SK-N-SH (cell line): ENCODE results near the gene CEP295NL. TPM values are rescaled to one million over a fixed set of nuclear protein-coding genes. Genes with fewer than 3 reads are reported as not detected.

ENCODE experiments used
- CTCF ChIA-PET: fragments of 300-600, 350-600 bp; formaldehyde crosslinking; extraction: SDS; loops from one replicate; lab custom pipeline; 2021; lab: Yijun Ruan, JAX
- POLR2A ChIA-PET: fragments of 350-600 bp; sonication (Branson Sonifier 250); formaldehyde crosslinking; extraction: SDS; loops from one replicate; lab custom pipeline; 2020; ENCODE audit warnings: antibody characterized with exemption, inconsistent platforms; lab: Yijun Ruan, JAX
- DNase-seq: peaks from one replicate; pipeline ENCODE4 v3.0.0; 2012
- H2AFZ ChIP-seq: fragments of 200-600 bp; sonication (generic); 2 replicates; pipeline ENCODE4 v1.8.1; 2016; ENCODE audit warnings: antibody characterized with exemption, mild to moderate bottlenecking, low read depth
- H3F3A ChIP-seq: fragments of 200-600 bp; sonication (generic); replicated peaks from 2 replicates; pipeline ENCODE3; 2016; ENCODE audit warnings: antibody characterized with exemption, mild to moderate bottlenecking; ENCODE audit not compliant: insufficient read depth
- H3K27ac ChIP-seq, 2 experiments: fragments of 200-500 bp in 1 of 2; fragments of 200-600 bp in 1 of 2; sonication (Bioruptor generic) in 1 of 2; sonication (generic), shearing (Covaris generic) in 1 of 2; 2 replicates each; pipeline versions ENCODE4 v1.5.1 to v1.6.1; 2014 to 2016; ENCODE audit warnings: low read depth in 2 of 2, inconsistent platforms in 1 of 2, low read length in 1 of 2, mild to moderate bottlenecking in 1 of 2, mixed read lengths in 1 of 2
- H3K27me3 ChIP-seq: fragments of 200-600 bp; sonication (generic), shearing (Covaris generic); 2 replicates; pipeline ENCODE4 v1.6.1; 2016; ENCODE audit warnings: mixed run types; ENCODE audit not compliant: insufficient read depth
- H3K36me3 ChIP-seq, 2 experiments: fragments of 200-500 bp in 1 of 2; fragments of 200-600 bp in 1 of 2; sonication (Bioruptor generic) in 1 of 2; sonication (generic) in 1 of 2; replicated peaks in 1 of 2; 2 replicates each; pipeline versions ENCODE3 to v1.5.1; 2014 to 2016; ENCODE audit warnings: low read length in 1 of 2, mild to moderate bottlenecking in 1 of 2; ENCODE audit not compliant: insufficient read depth in 2 of 2, control insufficient read depth in 1 of 2
- H3K4me1 ChIP-seq, 2 experiments: fragments of 200-500 bp in 1 of 2; fragments of 200-600 bp in 1 of 2; sonication (Bioruptor generic) in 1 of 2; sonication (generic), shearing (Covaris generic) in 1 of 2; 2 replicates each; pipeline versions ENCODE4 v1.5.1 to v1.6.1; 2014 to 2016; ENCODE audit warnings: low read depth in 1 of 2, low read length in 1 of 2, mixed run types in 1 of 2; ENCODE audit not compliant: insufficient read depth in 2 of 2, control insufficient read depth in 1 of 2
- H3K4me2 ChIP-seq: fragments of 200-600 bp; sonication (generic), shearing (Covaris generic); 2 replicates; pipeline ENCODE4 v1.6.1; 2017; ENCODE audit warnings: mixed run types
- H3K4me3 ChIP-seq, 2 experiments: fragments of 200-500 bp in 1 of 2; fragments of 200-600 bp in 1 of 2; sonication (Bioruptor generic) in 1 of 2; sonication (generic), shearing (Covaris generic) in 1 of 2; 2 replicates each; pipeline versions ENCODE4 v1.5.1 to v1.8.1; 2014 to 2016; ENCODE audit warnings: low read depth in 2 of 2, inconsistent platforms in 1 of 2, low read length in 1 of 2, mild to moderate bottlenecking in 1 of 2, mixed read lengths in 1 of 2, moderate library complexity in 1 of 2
- H3K79me2 ChIP-seq: fragments of 200-600 bp; sonication (generic); 2 replicates; pipeline ENCODE4 v1.8.1; 2017; ENCODE audit warnings: mild to moderate bottlenecking; ENCODE audit not compliant: insufficient read depth
- H3K9ac ChIP-seq: fragments of 200-600 bp; sonication (generic); 2 replicates; pipeline ENCODE4 v1.6.1; 2017; ENCODE audit warnings: mixed run types
- H3K9me2 ChIP-seq: fragments of 200-600 bp; sonication (generic); 2 replicates; pipeline ENCODE4 v1.6.1; 2017; ENCODE audit warnings: mixed run types
- H3K9me3 ChIP-seq: fragments of 200-600 bp; sonication (generic); 2 replicates; pipeline ENCODE4 v1.6.1; 2017; ENCODE audit warnings: mixed run types, mild to moderate bottlenecking, moderate library complexity
- H4K20me1 ChIP-seq: fragments of 200-600 bp; sonication (generic); 2 replicates; pipeline ENCODE4 v1.6.1; 2017; ENCODE audit warnings: mild to moderate bottlenecking, mixed run types; ENCODE audit not compliant: insufficient read depth
- EP300 ChIP-seq, 2 experiments: IDR thresholded peaks; 2 replicates each; pipeline versions ENCODE4 v1.4.0 to v1.6.1; 2012; ENCODE audit warnings: borderline replicate concordance in 1 of 2, low read depth in 1 of 2, low read length in 1 of 2
- EZH2phosphoT487 ChIP-seq: fragments of 200-600 bp; sonication (generic); IDR thresholded peaks from 2 replicates; pipeline ENCODE4 v1.6.1; 2017; ENCODE audit warnings: low read depth, mixed run types, mild to moderate bottlenecking, antibody characterized with exemption, moderate library complexity, borderline replicate concordance
- FOSL2 ChIP-seq: IDR thresholded peaks from 2 replicates; pipeline ENCODE4 v1.4.0; 2012; ENCODE audit warnings: low read depth, mild to moderate bottlenecking, moderate library complexity, borderline replicate concordance
- FOXM1 ChIP-seq: IDR thresholded peaks from 2 replicates; pipeline ENCODE4 v1.4.0; 2012; ENCODE audit warnings: low read depth, mild to moderate bottlenecking
- GATA2 ChIP-seq: sonication (generic); formaldehyde crosslinking; IDR thresholded peaks from 2 replicates; pipeline ENCODE4 v1.5.0; 2020; ENCODE audit warnings: mild to moderate bottlenecking, missing genetic modification reagents
- MEF2A ChIP-seq: IDR thresholded peaks from 2 replicates; pipeline ENCODE4 v1.4.0; 2012; ENCODE audit warnings: low read depth, borderline replicate concordance
- MXI1 ChIP-seq: IDR thresholded peaks from 2 replicates; pipeline ENCODE4 v1.6.1; 2012; ENCODE audit warnings: mild to moderate bottlenecking, low read depth, low read length, improper control_type of control experiment
- RAD21 ChIP-seq: IDR thresholded peaks from 2 replicates; pipeline ENCODE4 v1.6.1; 2012; ENCODE audit warnings: mild to moderate bottlenecking, low read length
- RXRA ChIP-seq: IDR thresholded peaks from 2 replicates; pipeline ENCODE4 v1.4.0; 2012; ENCODE audit warnings: low read depth, mild to moderate bottlenecking, borderline replicate concordance
- SIN3A ChIP-seq: IDR thresholded peaks from 2 replicates; pipeline ENCODE4 v1.6.1; 2012; ENCODE audit warnings: low read depth, mild to moderate bottlenecking, low read length, moderate library complexity, borderline replicate concordance
- USF1 ChIP-seq: IDR thresholded peaks from 2 replicates; pipeline ENCODE4 v1.4.0; 2012; ENCODE audit warnings: low read depth, borderline replicate concordance
- ZBTB33 ChIP-seq: IDR thresholded peaks from 2 replicates; pipeline ENCODE4 v1.4.0; 2012; ENCODE audit warnings: low read depth, borderline replicate concordance
- WGBS: methylation state at CpG from one replicate; pipeline ENCODE4 v1.1.6; 2017; ENCODE audit warnings: low lambda C conversion rate; 5-methylcytosine and 5-hydroxymethylcytosine counted together
- polyA plus RNA-seq, 3 experiments: library from polyadenylated mRNA; depleted of rRNA; stranded (reverse); fragments of >200 nt; gene quantifications; 2 replicates each; pipeline ENCODE4 v1.2.3, GENCODE V29; 2012

The CEP295NL gene
- polyA plus RNA-seq, 1 of the 3 experiments (the other 2 are of a cell fraction): 0.35 TPM

- no peak overlapping the region for H3K4me3 ChIP-seq
- ChIA-PET CTCF (interaction anchor here (0.9 to 3.9 kb wide), 4 partner anchors 10 to 53 kb away, joined by 3 to 22 read pairs (median 10); no protein-coding TSS in a partner anchor), POLR2A (no interaction called here)
- no peak overlapping the region for H3K4me2 ChIP-seq
- H3F3A ChIP-seq: peaks cover 9% of the 10 kb centered on the region
- no peak for DNase-seq
- H3K79me2 ChIP-seq: no peaks in the 10 kb centered on the region
- no peaks in the 10 kb centered on the region for H3K9me3 ChIP-seq
- H3K36me3 ChIP-seq: no peaks in the 10 kb centered on the region
- no peak overlapping the region for H3K27ac ChIP-seq
- no peaks in the 10 kb centered on the region for H4K20me1 ChIP-seq
- H3K4me1 ChIP-seq: peaks cover 4 to 5% of the 10 kb centered on the region in 2 experiments; a peak in 3 of 4 replicates
- no peak for TF ChIP-seq MXI1
- no peak for TF ChIP-seq USF1
- no peak for TF ChIP-seq ZBTB33
- TF ChIP-seq, all 33 proteins: peak for 0
- H3K27me3 ChIP-seq: no peaks in the 10 kb centered on the region
- no peak overlapping the region for H3K9ac ChIP-seq
- no peak overlapping the region for H2AFZ ChIP-seq
- H3K9me2 ChIP-seq: no peaks in the 10 kb centered on the region
- 66% methylated on average over 10 of the region's 10 CpGs for WGBS
These were observed 42.0 kb upstream of the CEP295NL start for GRCh38 chr17:78944956-78945355.

- CTCF ChIA-PET: interaction anchor here (0.9 to 3.9 kb wide), 5 partner anchors 11 to 98 kb away, joined by 3 to 22 read pairs (median 4); no protein-coding TSS in a partner anchor
- TF ChIP-seq RAD21 (no peak), GATA2 (CRISPR knock-in tag) (no peak), FOXM1 (no peak), SIN3A (no peak), RXRA (no peak), MEF2A (no peak), FOSL2 (no peak), EZH2phosphoT487 (no peak), EP300 (IDR thresholded peaks at IDR 0.05; ENCODE audit: borderline replicate concordance in 1 of 2, low read depth in 1 of 2, low read length in 1 of 2) (no peak)
These were observed 41.0 kb upstream of the CEP295NL start for GRCh38 chr17:78944026-78944425.

More at GRCh38 chr17:78944026-78944425, 41.0 kb upstream of the CEP295NL start:
- Histone ChIP-seq H3K9ac (no peak overlapping the region), H2AFZ (no peak overlapping the region), H3K27me3 (no peaks in the 10 kb centered on the region), H3K9me2 (no peaks in the 10 kb centered on the region), H3K27ac (no peak overlapping the region), H3K4me2 (no peak overlapping the region), H3K4me1 (peaks cover 11 to 14% of the 10 kb centered on the region in 2 experiments; a peak in 3 of 4 replicates), H3K79me2 (no peaks in the 10 kb centered on the region), H4K20me1 (no peaks in the 10 kb centered on the region), H3K9me3 (no peaks in the 10 kb centered on the region), H3K36me3 (no peaks in the 10 kb centered on the region), H3F3A (peaks cover 16% of the 10 kb centered on the region), H3K4me3 (no peak overlapping the region)
- WGBS: 88% methylated on average over 7 of the region's 7 CpGs
- DNase-seq: no peak
- POLR2A ChIA-PET: no interaction called here
